Measurements from ENCODE around the gene TST. TPM values are rescaled to one million over a fixed set of nuclear protein-coding genes. Genes with fewer than 3 reads are reported as not detected.
A peak's percentile ranks its signal among the peaks of the same experiment; 100 is the strongest.

The TST gene
- total and polyA plus RNA-seq, 9 of the 15 experiments (the other 6 are each of a cell fraction or from before 2014, with no cell fraction given), result 1.4 to 26.9 (median 12.4) TPM

- TF ChIP-seq ZNF311 (CRISPR knock-in tag; IDR thresholded peaks at IDR 0.05) (peak; percentile 59; the same call in 1 of the 2 replicates), RBM22 (IDR thresholded peaks at IDR 0.05; ENCODE audit: low read depth, low read length, poor library complexity, severe bottlenecking) (no peak), KDM5B (IDR thresholded peaks at IDR 0.05; ENCODE audit: insufficient replicate concordance, low read depth, low read length) (no peak), HES1 (IDR thresholded peaks at IDR 0.05; ENCODE audit: low read depth) (no peak), CBX5 (IDR thresholded peaks at IDR 0.05; ENCODE audit: borderline replicate concordance, low read depth) (no peak), ZFX (CRISPR knock-in tag; IDR thresholded peaks at IDR 0.05) (no peak), CREB5 (CRISPR knock-in tag; IDR thresholded peaks at IDR 0.05) (no peak), REST (IDR thresholded peaks at IDR 0.05; ENCODE audit: borderline replicate concordance) (0 out of 2 replicates have a peak, but pooled peaks have one; percentile 6), REST (CRISPR knock-in tag; IDR thresholded peaks at IDR 0.05; ENCODE audit: low read depth) (no peak), RBM34 (IDR thresholded peaks at IDR 0.05; ENCODE audit: borderline replicate concordance, insufficient read depth, low read length) (no peak), HNRNPH1 (optimal IDR thresholded peaks at IDR 0.05; ENCODE audit: low read depth, low read length) (no peak), TCF7L2 (IDR thresholded peaks at IDR 0.05; ENCODE audit: low read depth, low read length) (no peak), ZNF740 (CRISPR knock-in tag; IDR thresholded peaks at IDR 0.05) (no peak), ZNF740 (tag; IDR thresholded peaks at IDR 0.05) (peak in 1 of 2 experiments; percentile 67; a peak in 1 of 4 replicates), SNRNP70 (optimal IDR thresholded peaks at IDR 0.05; ENCODE audit: low read depth, low read length) (no peak), ETV1 (tag; conservative IDR thresholded peaks at IDR 0.05; ENCODE audit: low read depth) (no peak), BACH1 (tag; IDR thresholded peaks at IDR 0.05) (no peak)
These were observed 41.8 kb downstream of the TST start (continued) for GRCh38 chr22:36977401-36977861.

Data from K562 (cell line).